Left renal pelvis (tissue), 4 donors: ENCODE measurements around the gene PTPRG. TPM values are rescaled to one million over a fixed set of nuclear protein-coding genes. Genes with fewer than 3 reads are reported as not detected.

Experiments used
- DNase-seq, 4 donors: peaks; one replicate each; pipeline ENCODE4 v3.0.0-alpha.2; 2013; ENCODE audit warnings: low read depth in 4 of 4, low spot score in 3 of 4
- polyA plus RNA-seq, 4 donors: library from polyadenylated mRNA; unstranded; fragments of 120-200 nt; gene quantifications; one replicate each; pipeline ENCODE4 v1.2.1, GENCODE V29; 2013; ENCODE audit not compliant: insufficient read length in 4 of 4

Gene PTPRG
- polyA plus RNA-seq, 4 donors = 42.4 to 90.2 (median 79.5) TPM

GRCh38 chr3:61562042-61562720, 810 bp downstream of the PTPRG start:
- DNase-seq = no peak

DNA sequence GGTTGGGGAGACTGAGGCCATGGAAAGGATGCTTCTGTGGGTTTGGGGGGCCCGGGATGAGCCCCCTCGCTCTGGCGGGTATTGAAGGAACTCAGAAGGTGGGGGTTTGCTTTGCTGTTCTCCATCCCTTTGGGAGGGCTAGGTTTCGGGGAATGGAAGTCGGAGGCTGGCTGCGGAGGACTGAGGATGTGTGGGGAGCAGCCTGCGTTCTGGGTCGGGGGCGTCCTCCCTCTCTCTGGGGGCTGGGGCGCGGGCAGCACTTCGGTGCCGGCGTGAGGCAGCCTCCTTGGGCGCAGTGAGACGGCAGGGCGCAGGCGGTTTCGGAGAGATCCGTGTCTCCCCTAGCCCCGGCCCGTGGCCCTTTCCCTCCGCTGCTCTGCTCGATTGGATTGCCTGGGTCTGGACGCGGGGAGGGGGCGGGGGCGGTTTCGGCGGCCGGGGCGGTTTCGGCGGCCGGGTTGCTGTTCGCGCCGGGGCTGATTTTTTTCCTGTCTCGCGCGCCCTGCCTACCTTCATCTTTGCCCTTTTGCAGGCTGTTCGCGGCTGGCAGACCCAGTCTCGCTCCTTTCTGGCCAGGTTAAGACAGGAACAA, 1.4 kb downstream of the PTPRG start:
- no peak for DNase-seq

- no peak for DNase-seq
Measured at GRCh38 chr3:61563313-61564271, 2.2 kb downstream of the PTPRG start.

- DNase-seq = no peak
Measured at GRCh38 chr3:61564395-61565059, 3.2 kb downstream of the PTPRG start.

- no peak for DNase-seq
Measured at GRCh38 chr3:61565569-61565968, 4.2 kb downstream of the PTPRG start.

DNA sequence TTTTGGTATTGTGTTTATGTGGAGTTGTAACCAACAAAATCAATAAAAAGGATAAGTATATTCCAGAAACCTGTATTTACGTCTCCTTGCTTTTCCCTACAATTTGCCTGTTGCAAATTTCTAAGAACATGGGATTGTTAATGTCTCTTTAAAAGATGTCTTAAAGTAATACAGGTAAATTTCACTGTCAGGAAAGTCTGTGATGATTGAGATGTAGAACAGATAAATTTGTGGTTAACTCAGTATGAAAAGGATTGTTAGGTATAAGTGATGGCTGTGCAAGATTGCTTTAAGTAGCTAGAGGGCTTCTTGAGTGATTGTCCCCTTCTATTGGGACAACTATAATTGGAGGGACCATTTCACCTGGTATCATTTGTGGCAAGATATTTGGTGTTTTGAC, 6.8 kb downstream of the PTPRG start:
- no peak for DNase-seq

DNA sequence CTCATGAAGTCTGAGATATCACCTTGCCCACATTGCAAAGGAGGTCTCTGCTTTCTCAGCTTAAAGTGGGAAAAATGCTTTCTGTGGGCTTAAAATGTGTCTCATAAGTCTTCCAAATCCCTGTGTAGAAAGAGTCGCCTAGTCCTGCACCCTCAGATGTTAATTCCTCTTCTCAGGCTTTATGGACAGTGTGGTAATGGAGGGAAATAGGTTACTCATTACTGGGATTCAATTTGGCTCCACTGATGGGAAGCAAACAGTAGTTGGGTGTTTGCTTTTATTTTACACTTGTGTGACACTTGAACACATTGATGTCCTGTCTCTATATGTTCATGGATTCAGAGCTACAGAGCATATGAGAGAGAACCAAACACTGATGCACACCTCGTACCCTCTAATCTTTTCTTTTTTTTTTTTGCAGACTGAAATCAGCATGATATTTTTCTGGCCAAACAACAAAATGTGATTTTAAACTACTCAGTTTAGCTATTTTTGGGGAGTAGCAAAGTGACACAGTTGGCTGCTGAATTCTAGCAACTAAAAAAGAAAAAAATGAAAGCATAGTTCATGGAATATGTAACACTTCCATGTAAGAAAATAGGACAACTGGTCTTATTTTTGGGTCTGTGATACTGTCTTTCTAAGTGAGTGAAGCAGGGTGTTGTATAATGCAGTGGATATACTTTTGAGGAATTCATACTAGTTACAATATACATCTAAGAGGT, 8.6 kb downstream of the PTPRG start:
- no peak for DNase-seq

DNA sequence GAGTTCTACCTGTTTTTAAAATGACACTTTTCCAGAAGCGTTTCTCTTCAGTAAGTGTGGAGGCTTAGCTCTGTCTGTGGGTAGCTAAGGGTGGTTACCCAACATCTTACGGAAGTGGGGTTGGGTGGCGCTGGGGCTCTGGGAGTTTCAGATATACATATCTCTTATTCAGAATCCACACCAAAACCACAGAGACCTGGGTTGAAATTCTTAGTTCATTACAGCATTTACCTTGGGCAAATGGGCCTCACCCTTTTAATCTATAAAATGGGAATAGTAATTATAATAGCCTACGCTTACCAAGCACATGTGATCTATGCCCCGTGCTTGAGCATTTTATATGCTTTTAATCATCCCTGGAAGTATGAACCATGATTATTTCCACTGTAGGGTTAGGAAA, 9.4 kb downstream of the PTPRG start:
- DNase-seq = no peak

- DNase-seq = no peak
Measured at GRCh38 chr3:61571516-61572336, 10.4 kb downstream of the PTPRG start.

DNA sequence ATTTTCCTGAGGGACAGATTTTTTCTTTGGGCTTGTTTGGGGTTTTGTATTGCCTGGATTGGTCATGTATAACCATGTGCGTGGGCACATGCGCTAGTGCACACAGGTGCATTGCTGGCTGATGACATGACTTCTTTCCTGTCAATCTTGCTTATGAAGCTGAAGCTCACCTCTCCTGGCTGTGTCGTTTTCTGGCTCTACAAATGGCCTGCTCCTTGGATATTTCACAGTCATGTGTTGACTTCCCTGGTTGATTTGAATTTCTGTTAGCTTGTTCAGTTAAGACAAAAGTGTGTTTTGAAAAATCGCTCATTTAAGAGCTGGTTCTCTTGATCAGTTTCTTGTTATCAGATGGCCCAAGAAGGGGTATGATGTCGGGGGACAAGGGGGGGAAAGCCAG, 11.5 kb downstream of the PTPRG start:
- no peak for DNase-seq

DNA sequence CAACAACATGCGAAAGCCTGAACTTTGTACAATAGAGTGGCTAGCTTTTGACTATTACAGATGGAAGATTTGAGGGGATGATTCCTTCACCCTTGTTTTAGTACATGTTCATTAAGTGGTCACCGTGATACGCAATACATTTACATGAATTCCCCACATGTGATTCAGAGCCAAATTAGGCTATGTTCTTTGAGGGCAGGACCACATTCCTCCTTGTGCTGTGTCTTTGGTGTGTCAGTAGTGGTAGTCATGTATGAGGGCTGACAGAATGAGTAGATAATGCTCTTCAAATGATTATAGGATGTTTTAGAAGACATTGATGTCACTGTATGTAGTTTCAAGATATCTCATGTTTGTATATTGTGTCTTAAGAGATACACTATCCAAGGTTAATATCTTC, 12.1 kb downstream of the PTPRG start:
- no peak for DNase-seq

GRCh38 chr3:61574854-61575253, 13.5 kb downstream of the PTPRG start:
- DNase-seq = no peak

- DNase-seq = no peak
Measured at GRCh38 chr3:61575893-61576292, 14.5 kb downstream of the PTPRG start.

DNA sequence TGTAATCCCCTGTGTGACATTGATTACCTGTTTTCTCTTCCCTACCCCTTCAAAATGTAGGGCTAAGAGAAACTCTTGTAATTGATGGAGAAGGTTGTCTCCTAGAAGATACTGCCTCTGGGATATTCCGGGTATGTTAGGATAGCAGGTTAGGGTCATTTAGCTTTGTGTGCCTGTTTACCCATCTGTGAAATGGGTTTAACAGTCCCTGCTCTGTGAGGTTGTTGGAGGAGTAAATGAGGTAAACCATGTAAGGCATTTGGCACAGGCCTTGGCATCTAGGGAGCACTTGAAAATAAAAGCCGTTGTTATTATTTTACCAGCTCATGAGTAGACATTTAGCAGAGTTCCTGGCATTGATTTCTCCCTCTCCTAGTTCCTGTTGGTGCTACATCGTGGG, 16.4 kb downstream of the PTPRG start:
- no peak for DNase-seq

- no peak for DNase-seq
Measured at GRCh38 chr3:61578667-61579367, 17.4 kb downstream of the PTPRG start.

GRCh38 chr3:61579685-61580084, 18.3 kb downstream of the PTPRG start:
- DNase-seq = no peak

DNA sequence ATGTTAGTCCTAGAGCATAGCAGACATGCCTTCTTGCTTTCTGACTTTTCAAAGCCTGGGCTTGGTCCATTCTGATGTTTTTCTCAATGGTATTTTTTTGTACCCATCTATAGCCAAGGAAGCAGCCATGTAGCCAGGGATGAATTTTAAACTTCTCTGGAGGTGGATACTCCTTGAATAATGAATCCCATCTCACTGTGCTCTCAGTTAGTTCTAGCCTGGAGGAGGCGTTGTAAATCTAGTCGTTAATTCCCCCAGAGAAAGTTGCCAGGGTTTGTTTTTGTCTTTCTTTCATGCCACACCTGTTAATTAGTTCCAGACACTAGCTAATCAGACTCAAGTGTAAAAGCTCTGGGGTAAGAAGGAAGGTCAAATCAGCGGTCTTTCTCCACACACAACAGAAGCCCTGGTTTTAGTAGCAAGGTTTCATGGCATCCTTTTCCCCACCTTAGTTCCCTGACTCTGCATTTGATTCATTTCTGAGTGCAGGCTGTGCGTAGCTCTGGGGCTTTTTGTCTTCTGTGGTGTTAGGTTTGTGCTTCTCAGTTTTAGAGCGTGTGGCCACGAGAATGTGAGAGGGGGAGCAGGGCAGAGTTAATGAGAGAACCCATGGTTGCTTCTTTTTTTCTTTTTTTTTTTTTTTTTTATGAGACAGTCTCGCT, 19.7 kb downstream of the PTPRG start:
- no peak for DNase-seq

- DNase-seq = no peak
Measured at GRCh38 chr3:61582287-61582686, 20.9 kb downstream of the PTPRG start.
